Measurements from ENCODE around the gene BLID. TPM values are rescaled to one million over a fixed set of nuclear protein-coding genes. Genes with fewer than 3 reads are reported as not detected.

Gene BLID
- total and polyA plus RNA-seq, 2 of the 4 experiments (the other 2 are of a cell fraction): 0.24 to 30.8 TPM

DNA sequence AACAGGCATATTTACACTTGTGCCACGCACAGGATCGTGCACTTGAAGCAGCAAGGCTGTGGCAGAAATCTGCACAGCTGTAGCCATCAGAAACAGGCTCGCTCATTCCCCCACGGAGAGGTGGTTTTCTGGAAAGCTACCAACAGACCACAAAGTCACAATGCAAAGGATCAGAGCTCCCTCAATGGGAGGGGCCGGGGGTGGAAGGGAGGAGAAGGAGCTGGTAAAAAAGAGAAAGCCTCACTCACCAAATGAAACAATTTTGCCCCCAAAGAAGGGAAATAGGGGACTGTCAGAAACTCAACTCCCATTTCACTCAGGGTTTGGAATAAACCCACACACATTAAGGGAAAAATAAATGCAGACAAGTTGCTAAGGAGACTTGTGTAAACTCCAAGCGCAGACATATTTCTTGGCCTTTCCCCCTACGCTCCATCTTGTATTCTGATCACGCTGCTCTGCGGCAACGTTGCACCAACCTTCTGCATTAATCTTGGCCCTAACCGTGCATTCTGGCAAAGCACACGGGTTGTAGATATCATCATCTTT is 43.2 kb upstream of the BLID start:
- H3K23ac ChIP-seq (ENCODE audit: low read depth, low read length): peak overlapping the region; percentile 93
- DNase-seq (peak; percentile 65), ATAC-seq (ENCODE audit: low read depth) (peak; percentile 41)
- H2BK120ac ChIP-seq (ENCODE audit: low read depth, low read length): peak overlapping the region; percentile 90
- dilution Hi-C loops (cut with HindIII; ENCODE audit: low sequenced_read_pairs, unreplicated experiment) (no loop called here), intact Hi-C loops (cut with micrococcal nuclease) (no loop called here), in situ Hi-C loops (cut with MboI; ENCODE audit: low sequenced_read_pairs) (no loop called here)
- ChIA-PET CTCF (interaction anchor here (0.9 kb wide), 1 partner anchor 20 kb away, joined by 3 read pairs; no protein-coding TSS in a partner anchor), POLR2A (ENCODE audit: unreplicated experiment) (no interaction called here)
- H3K9ac ChIP-seq (ENCODE audit: low read depth, low read length): peak overlapping the region; percentile 61
- H3K4me3 ChIP-seq (ENCODE audit: insufficient read depth, low read depth, low read length): peak overlapping the region; percentile 2; the same call in 1 of the 2 replicates
- peak overlapping the region; percentile 97 for H2BK5ac ChIP-seq (ENCODE audit: low read depth, low read length, poor library complexity, severe bottlenecking)
- H2AK5ac ChIP-seq (ENCODE audit: low read depth, low read length): peak overlapping the region; percentile 92
- H3K9me1 ChIP-seq (ENCODE audit: insufficient read depth, low read length): peaks cover 13% of the 10 kb centered on the region
- H3K14ac ChIP-seq (replicated peaks; ENCODE audit: low read depth, low read length): peak overlapping the region; percentile 89
- peak overlapping the region; percentile 82 for H3K27ac ChIP-seq (ENCODE audit: insufficient read depth, low read length)
- H3K79me1 ChIP-seq (ENCODE audit: low read depth in 1 of 2, low read length in 2 of 2): peaks cover 0 to 14% of the 10 kb centered on the region in 2 experiments; a peak in 3 of 4 replicates
- H3K4ac ChIP-seq (ENCODE audit: low read depth, low read length): peak overlapping the region; percentile 95
- peaks cover 83% of the 10 kb centered on the region for H4K20me1 ChIP-seq (ENCODE audit: insufficient read depth, low read length)
- H3K4me1 ChIP-seq (ENCODE audit: control insufficient read depth, insufficient read depth, low read length): peaks cover 41% of the 10 kb centered on the region
- peak overlapping the region; percentile 26 for H2AK9ac ChIP-seq (replicated peaks; ENCODE audit: low read depth, low read length, poor library complexity)
- no TSS peak for BruUV-seq (replicated peaks)
- H2BK15ac ChIP-seq (ENCODE audit: low read depth, low read length): peak overlapping the region; percentile 53; the same call in 1 of the 3 replicates
- H4K5ac ChIP-seq (ENCODE audit: low read depth, low read length): peak overlapping the region; percentile 6
- no peaks in the 10 kb centered on the region for H3K9me3 ChIP-seq (ENCODE audit: control insufficient read depth, insufficient read depth, low read length)
- H2AFZ ChIP-seq (replicated peaks; ENCODE audit: low read length, poor library complexity): no peak overlapping the region
- H3K36me3 ChIP-seq (ENCODE audit: control insufficient read depth, insufficient read depth, low read length): peaks cover 39% of the 10 kb centered on the region
- peak overlapping the region; percentile 89 for H2BK20ac ChIP-seq (ENCODE audit: low read depth, low read length)
- 7% methylated on average over 2 of the region's 12 CpGs; no CpG with 5 or more reads in 1 of the 2 experiments for WGBS, 2 experiments (ENCODE audit: extremely low coverage in 2 of 2, insufficient read length in 1 of 2)
- peak overlapping the region; percentile 38 for H3K18ac ChIP-seq (ENCODE audit: low read depth, low read length)
- H3K56ac ChIP-seq (ENCODE audit: extremely low read depth, insufficient read depth, low read length): peak overlapping the region; percentile 85
- TF ChIP-seq SMC3 (IDR thresholded peaks at IDR 0.05; ENCODE audit: low read depth, low read length): no peak
- no peak for TF ChIP-seq CHD1 (IDR thresholded peaks at IDR 0.05; ENCODE audit: low read depth, low read length)
- TF ChIP-seq RFX5 (IDR thresholded peaks at IDR 0.05; ENCODE audit: low read depth, low read length): no peak
- no peak for TF ChIP-seq FOS (IDR thresholded peaks at IDR 0.05; ENCODE audit: low read depth, low read length)
- TF ChIP-seq POLR2A (IDR thresholded peaks at IDR 0.05; ENCODE audit: low read depth, low read length): no peak
- TF ChIP-seq MAZ (IDR thresholded peaks at IDR 0.05; ENCODE audit: borderline replicate concordance, low read depth, low read length): no peak
- TF ChIP-seq NFE2L2 (IDR thresholded peaks at IDR 0.05; ENCODE audit: low read depth, low read length): no peak
- no peak for TF ChIP-seq RAD21 (IDR thresholded peaks at IDR 0.05; ENCODE audit: low read length)
- TF ChIP-seq, protein P1, sequence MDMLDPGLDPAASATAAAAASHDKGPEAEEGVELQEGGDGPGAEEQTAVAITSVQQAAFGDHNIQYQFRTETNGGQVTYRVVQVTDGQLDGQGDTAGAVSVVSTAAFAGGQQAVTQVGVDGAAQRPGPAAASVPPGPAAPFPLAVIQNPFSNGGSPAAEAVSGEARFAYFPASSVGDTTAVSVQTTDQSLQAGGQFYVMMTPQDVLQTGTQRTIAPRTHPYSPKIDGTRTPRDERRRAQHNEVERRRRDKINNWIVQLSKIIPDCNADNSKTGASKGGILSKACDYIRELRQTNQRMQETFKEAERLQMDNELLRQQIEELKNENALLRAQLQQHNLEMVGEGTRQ (IDR thresholded peaks at IDR 0.05; ENCODE audit: low read depth, low read length): no peak
- no peak for TF ChIP-seq BHLHE40 (IDR thresholded peaks at IDR 0.05; ENCODE audit: low read depth, low read length)
- no peak for TF ChIP-seq CEBPB (IDR thresholded peaks at IDR 0.05; ENCODE audit: low read depth, low read length)
- TF ChIP-seq, protein P2, sequence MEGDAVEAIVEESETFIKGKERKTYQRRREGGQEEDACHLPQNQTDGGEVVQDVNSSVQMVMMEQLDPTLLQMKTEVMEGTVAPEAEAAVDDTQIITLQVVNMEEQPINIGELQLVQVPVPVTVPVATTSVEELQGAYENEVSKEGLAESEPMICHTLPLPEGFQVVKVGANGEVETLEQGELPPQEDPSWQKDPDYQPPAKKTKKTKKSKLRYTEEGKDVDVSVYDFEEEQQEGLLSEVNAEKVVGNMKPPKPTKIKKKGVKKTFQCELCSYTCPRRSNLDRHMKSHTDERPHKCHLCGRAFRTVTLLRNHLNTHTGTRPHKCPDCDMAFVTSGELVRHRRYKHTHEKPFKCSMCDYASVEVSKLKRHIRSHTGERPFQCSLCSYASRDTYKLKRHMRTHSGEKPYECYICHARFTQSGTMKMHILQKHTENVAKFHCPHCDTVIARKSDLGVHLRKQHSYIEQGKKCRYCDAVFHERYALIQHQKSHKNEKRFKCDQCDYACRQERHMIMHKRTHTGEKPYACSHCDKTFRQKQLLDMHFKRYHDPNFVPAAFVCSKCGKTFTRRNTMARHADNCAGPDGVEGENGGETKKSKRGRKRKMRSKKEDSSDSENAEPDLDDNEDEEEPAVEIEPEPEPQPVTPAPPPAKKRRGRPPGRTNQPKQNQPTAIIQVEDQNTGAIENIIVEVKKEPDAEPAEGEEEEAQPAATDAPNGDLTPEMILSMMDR (conservative IDR thresholded peaks at IDR 0.05; ENCODE audit: low read depth, low read length): no peak
- H3K27me3 ChIP-seq (ENCODE audit: control insufficient read depth, insufficient read depth, low read length): no peaks in the 10 kb centered on the region
- peak overlapping the region; percentile 60 for H3K4me2 ChIP-seq (ENCODE audit: low read depth, low read length)
- H4K91ac ChIP-seq (ENCODE audit: insufficient read depth, low read depth, low read length): peak overlapping the region; percentile 88
- peak overlapping the region; percentile 17 to 78 for H4K8ac ChIP-seq (ENCODE audit: low read depth in 2 of 2, low read length in 2 of 2)
